ENCODE data around the gene HORMAD1. TPM values are rescaled to one million over a fixed set of nuclear protein-coding genes. Genes with fewer than 3 reads are reported as not detected.
A peak's percentile ranks its signal among the peaks of the same experiment; 100 is the strongest.
"Not testable (repeated sequence)": the region's sequence is repeated elsewhere in the genome, so short reads cannot be mapped to it uniquely, and the experiment has no call there.

HORMAD1 gene, protein sequence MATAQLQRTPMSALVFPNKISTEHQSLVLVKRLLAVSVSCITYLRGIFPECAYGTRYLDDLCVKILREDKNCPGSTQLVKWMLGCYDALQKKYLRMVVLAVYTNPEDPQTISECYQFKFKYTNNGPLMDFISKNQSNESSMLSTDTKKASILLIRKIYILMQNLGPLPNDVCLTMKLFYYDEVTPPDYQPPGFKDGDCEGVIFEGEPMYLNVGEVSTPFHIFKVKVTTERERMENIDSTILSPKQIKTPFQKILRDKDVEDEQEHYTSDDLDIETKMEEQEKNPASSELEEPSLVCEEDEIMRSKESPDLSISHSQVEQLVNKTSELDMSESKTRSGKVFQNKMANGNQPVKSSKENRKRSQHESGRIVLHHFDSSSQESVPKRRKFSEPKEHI
- not detected in 2 replicates for total RNA-seq (2014; rRNA removed; shearing (Covaris generic); ENCODE audit: low replicate concordance)

DNA sequence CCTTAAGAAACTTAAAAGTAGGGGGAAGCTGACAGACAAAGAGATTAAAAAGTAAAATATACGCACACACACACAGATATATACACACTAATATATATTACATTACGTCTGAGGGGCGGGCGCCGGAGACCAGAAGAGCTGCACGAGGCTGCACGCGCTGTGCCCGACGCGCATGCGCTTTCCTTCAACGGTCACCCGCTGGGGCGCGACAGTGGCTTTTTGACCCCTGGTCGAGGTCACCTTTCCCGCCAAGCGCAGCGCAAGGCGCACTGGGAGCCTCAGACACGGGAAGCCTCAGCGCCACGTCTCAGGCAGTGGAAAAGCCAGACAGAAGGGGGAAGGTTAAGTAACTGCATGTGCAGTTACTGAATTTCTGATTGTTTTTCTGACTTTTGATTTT, at the start of gene HORMAD1:
Gene HORMAD1 (minus strand): TSS at position 193 of the 400 bp plus-strand sequence. CDS start 1,390 bp downstream, outside the sequence.
- DNase-seq (ENCODE audit: low read depth): no peak
- in situ Hi-C loops (cut with HindIII; ENCODE audit: low pct_unique_long_range_greater_than_20kb, low sequenced_read_pairs): no loop called here

DNA sequence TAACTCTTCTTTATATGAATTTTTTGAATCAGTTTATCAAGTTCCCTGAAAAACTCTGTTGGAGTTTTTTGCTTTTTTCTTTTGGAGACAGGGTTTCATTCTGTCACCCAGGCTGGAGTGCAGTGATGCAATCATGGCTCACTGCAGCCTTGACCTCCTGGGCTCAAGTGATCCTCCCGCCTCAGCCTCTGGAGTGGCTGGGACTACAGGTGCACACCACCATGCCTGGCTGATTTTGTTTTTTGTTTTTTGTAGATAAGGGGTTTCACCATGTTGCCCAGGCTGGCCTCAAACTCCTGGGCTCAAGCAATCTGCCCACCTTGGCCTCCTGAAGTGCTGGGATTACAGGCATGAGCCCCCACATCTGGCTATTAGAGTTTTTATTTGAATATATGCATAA, 47.0 kb upstream of the HORMAD1 start:
- in situ Hi-C loops (cut with HindIII; ENCODE audit: low pct_unique_long_range_greater_than_20kb, low sequenced_read_pairs); DNase-seq (ENCODE audit: low read depth): not testable (repeated sequence)

DNA sequence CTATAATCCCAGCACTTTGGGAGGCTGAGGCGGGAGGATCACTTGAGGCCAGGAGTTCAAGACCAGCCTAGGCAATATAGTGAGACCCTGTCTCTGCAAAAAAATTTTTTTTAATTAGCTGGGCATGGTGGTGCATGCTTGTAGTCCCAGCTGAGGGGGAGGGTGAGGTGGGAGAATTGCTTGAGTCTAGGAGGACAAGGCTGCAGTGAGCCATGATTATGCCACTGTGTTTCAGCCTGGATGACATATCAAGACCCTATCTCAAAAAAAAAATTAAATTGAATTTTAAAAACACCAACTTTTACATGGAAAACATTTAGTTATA, 45.2 kb upstream of the HORMAD1 start:
- in situ Hi-C loops (cut with HindIII; ENCODE audit: low pct_unique_long_range_greater_than_20kb, low sequenced_read_pairs); DNase-seq (ENCODE audit: low read depth): not testable (repeated sequence)

DNA sequence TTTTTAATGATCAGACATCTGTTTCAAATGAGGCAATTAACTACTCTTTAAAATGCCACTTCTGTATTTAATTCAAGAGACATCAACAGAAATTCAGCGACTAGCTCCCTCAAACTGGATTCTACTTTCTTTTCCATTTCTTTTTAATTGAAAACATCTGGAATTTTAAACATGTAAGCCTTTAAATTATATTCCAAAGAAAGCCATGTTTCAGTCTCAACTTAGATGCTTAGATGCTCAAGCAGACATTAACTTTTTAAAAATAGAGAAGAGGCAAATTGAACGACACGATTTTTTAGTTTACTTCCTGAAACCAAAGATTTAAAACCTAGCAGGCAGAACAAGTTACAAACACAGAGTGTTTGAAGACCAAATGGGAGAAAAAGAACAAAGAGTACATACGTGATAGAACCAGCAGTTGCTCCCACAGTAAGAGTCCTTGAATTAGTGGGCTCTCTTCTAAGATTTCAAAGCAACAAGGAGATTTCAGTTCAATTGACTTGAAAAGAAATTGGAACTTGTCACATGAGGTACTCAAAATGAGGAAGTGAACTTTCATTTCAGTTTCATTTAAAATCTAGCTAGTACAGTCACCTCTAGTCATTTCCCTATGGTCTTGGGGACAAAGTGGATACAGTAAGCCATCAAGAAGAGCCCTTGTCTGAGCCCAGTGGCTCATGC, 44.7 kb upstream of the HORMAD1 start, which contains the start of gene CTSS:
Gene CTSS (minus strand): TSS at position 483 of the 681 bp plus-strand sequence. CDS start 1,015 bp downstream, outside the sequence.
- peak; percentile 16 for DNase-seq (ENCODE audit: low read depth)
- in situ Hi-C loops (cut with HindIII; ENCODE audit: low pct_unique_long_range_greater_than_20kb, low sequenced_read_pairs): no loop called here

DNA sequence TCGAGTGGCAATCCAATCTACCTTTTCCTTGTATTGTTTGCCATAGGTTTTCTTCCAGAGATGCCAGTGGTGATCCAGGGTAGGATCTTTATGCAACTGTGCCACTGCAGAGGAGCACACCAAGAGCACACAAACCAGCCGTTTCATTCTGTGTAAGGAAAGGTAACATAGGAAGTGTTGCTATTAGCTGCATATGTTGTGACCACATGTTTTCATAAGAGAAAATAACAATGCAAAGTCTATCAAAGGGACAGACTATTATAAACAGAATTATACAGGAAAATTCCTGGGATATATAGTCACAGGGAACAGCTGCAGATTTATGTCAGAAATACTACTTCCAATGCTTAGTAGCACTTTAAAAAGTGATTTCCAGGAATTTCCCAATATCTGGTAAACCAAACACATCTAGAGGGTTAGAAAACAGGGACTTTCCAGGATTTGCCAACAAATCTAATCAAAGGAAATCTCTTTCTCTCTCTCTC, 44.0 kb upstream of the HORMAD1 start:
- peak; percentile 51 for DNase-seq (ENCODE audit: low read depth)
- in situ Hi-C loops (cut with HindIII; ENCODE audit: low pct_unique_long_range_greater_than_20kb, low sequenced_read_pairs): no loop called here

DNA sequence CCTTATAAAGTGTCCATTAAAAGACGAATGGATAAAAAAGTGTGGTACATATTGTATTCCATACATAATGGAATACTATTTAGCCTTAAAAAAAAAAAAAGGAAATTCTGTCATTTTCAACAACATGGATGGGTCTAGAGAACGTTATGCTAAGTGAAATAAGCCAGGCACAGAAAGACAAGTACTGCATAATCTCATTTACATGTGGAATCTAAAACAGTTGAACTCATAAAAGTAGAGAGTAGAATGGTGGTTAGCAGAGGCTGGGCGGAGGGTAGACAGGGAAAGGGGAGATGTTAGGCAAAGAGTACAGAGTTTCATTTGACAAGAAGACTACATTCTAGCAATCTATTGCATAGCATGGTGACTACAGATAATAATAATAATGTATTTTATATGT, 42.3 kb upstream of the HORMAD1 start:
- no peak for DNase-seq (ENCODE audit: low read depth)
- in situ Hi-C loops (cut with HindIII; ENCODE audit: low pct_unique_long_range_greater_than_20kb, low sequenced_read_pairs): no loop called here

DNA sequence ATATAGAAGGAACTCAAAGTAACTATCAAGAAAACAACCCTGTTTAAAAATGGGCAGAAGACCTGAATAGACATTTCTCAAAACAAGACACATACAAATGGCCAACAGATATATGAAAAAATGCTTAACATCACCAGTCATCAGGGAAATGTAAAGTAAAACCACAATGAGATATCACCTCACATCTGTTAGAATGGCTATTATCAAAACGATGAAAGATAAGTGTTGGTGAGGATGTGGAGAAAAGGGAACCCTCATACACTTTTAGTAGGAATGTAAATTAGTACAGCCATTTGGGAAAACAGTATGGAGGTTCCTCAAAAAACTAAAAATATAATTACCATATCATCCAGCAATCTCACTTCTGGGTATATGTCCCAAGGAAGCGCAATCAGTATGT, 41.9 kb upstream of the HORMAD1 start:
- in situ Hi-C loops (cut with HindIII; ENCODE audit: low pct_unique_long_range_greater_than_20kb, low sequenced_read_pairs): no loop called here
- no peak for DNase-seq (ENCODE audit: low read depth)

DNA sequence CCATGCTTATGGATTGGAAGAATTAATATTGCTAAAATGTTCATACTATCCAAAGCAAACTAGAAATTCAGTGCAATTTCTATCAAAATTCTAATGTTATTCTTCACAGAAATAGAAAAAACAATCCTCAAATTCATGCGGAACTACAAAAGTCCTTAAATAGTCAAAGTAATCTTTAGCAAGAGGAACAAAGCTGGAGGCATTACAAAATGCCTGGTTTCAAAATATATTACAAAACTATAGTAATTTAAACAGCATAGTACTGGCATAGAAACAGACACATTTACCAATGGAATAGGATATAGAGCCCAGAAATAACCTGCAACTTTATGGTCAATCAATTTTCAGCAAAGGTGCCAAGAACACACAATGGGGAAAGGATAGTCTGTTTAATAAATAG, 41.1 kb upstream of the HORMAD1 start:
- in situ Hi-C loops (cut with HindIII; ENCODE audit: low pct_unique_long_range_greater_than_20kb, low sequenced_read_pairs): no loop called here
- no peak for DNase-seq (ENCODE audit: low read depth)

DNA sequence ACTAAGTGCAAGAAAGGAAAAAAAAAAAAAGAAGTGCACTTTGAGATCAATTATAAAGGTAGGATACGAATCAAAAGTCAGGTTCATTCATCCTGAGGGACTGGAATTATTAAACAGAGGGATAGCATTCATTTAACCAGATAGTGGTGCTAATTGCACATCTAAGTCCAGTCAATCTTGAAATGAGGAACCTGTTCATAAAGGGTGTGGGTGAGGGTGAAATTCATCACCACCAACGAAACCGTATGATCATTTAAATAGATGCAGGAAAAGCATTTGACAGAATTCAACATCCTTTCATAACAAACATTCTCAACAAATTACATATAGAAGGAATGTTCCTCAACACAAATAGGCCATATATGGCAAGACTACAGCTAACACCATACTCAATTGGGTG, 39.3 kb upstream of the HORMAD1 start:
- in situ Hi-C loops (cut with HindIII; ENCODE audit: low pct_unique_long_range_greater_than_20kb, low sequenced_read_pairs): no loop called here
- no peak for DNase-seq (ENCODE audit: low read depth)

DNA sequence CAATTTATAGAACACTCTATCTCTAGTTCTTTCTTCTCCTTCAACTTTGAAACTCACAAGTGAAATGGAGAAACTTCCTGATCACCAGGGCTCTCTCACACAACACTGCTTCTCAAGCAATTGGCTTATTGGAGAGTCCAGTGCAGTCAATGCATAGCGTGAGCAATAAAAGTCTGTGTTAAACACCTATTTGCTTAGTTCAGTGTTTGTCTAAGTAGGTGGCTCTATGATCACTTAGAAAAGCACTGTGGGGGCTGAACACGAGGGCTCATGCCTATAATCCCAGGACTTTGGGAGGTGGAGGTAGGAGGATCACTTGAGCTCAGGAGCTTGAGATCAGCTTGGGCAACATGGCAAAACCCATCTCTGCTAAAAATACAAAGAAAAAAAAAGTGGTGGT, 32.7 kb upstream of the HORMAD1 start:
- in situ Hi-C loops (cut with HindIII; ENCODE audit: low pct_unique_long_range_greater_than_20kb, low sequenced_read_pairs): no loop called here
- DNase-seq (ENCODE audit: low read depth): no peak

DNA sequence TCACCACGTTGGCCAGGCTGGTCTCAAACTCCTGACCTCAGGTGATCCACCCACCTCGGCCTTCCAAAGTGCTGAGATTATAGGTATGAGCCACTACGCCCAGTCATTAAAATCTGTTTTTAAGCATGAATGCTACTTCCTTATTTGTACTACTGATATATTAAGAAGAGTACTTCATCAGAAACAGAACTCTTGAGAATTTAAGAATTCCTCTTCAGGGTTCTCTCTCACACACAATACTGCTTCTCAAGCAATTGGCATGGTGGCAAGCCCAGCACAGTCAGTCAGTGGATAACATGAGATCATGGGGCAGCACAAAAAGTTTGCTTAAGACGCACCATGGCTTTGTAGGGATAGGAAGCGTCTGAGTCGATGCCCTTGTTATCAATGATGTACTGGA, 30.7 kb upstream of the HORMAD1 start:
- DNase-seq (ENCODE audit: low read depth): no peak
- in situ Hi-C loops (cut with HindIII; ENCODE audit: low pct_unique_long_range_greater_than_20kb, low sequenced_read_pairs): no loop called here

DNA sequence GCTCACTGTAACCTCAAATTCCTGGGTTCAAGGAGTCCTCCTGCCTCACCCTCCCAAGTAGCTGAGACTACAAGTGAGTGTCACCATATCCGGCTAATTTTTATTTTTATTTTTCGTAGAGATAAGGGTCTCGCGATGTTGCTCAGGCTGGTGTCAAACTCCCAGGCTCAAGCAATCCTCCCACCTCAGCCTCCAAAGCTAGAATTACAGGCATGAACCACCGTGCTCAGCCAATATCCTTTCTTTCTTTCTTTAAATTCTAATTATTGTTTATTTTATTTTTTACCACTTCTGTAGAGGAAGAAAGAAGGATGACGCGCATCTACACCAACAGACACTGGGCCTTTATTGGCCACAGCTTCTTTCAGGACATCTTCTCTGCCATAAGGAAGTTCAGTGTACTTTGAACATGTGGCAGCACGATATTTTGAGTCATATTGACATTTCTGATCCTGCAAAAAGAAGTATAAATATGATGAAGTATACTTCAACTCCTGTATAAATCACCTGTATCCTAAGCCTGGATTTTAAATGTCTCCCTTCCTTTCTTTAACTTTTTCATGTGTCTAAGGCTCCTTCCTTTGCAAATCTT, 29.1 kb upstream of the HORMAD1 start:
- in situ Hi-C loops (cut with HindIII; ENCODE audit: low pct_unique_long_range_greater_than_20kb, low sequenced_read_pairs): no loop called here
- DNase-seq (ENCODE audit: low read depth): no peak

DNA sequence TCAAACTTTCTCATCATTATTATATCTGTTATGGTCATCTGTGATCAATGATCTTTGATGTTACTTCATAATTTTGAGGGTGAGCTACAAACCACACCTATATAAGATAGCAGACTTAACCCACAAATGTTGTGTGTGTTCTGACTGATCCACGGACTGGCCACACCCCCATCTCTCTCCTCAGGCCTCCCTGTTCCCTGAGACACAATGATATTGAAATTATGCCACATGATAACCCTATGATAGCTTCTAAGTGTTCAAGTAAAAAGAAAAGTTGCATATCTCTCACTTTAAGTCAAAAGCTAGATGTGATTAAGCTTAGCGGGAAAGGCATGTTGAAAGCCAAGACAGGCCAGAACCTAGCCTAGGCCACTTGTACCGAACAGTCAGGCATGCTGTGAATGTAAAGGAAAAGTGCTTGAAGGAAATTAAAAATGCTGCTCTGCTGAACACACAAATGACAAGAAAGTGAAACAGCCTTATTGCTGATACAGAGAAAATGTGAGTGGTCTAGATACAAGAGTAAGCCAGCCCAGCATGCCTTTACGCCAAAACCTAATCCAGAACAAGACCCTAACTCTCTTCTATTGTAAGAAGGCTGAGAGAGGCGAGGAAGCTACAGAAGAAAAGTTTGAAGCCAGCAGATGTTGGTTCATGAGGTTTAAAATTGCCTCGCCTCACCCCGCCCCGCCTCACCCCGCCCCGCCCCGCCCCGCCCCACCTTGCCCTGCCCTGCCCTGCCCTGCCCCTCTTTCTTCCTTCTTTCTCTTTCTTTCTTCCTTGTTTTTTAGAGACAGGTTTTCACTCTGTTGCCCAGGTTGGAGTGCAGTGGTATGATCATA, 28.4 kb upstream of the HORMAD1 start:
- DNase-seq (ENCODE audit: low read depth): no peak
- in situ Hi-C loops (cut with HindIII; ENCODE audit: low pct_unique_long_range_greater_than_20kb, low sequenced_read_pairs): no loop called here

DNA sequence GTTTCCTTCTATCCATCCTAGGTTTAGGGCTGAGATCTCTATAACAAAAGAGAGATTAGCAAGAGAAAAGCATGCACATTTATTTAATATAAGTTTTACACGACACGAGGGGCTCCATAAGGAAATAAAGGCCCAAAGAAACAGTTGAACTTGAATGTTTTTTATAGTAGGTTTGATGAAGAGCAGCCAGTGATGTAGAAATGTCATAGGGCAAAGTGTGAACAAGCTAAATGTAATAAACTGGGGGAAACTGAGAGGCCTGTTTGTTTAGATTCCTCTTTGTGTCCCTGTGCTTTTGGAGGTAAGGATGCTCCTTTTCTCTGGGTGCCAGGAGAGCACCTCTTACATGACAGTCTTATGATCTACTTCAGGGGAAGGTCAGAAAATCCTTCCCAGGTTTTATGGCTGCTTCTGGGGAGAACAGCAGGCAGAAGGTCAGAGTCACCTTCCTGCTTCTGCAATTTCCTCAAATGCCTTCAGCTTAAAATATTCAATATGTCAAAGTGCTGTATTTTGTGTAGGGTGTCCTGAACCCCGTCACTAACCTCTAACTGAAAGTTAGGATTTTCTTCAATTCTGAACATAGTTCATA, 9.5 kb upstream of the HORMAD1 start:
- no peak for DNase-seq (ENCODE audit: low read depth)
- in situ Hi-C loops (cut with HindIII; ENCODE audit: low pct_unique_long_range_greater_than_20kb, low sequenced_read_pairs): no loop called here

DNA sequence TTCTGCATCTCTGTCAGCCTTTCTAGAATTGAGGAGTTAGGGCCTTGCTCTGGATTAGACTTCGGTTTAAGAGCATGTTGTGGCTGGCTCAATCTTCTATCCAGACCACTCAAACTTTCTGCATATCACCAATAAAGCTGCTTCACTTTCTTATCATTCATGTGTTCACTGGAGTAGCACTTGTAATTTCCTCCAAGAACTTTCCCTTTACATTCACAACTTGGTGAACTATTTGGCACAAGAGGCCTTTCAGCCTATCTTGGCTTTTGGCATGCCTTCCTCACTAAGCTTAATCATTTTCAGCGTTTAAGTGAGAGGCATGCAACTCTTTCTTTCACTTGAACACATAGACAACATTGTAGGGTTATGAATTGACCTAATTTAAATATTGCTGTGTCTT, 3.6 kb upstream of the HORMAD1 start:
- no peak for DNase-seq (ENCODE audit: low read depth)
- in situ Hi-C loops (cut with HindIII; ENCODE audit: low pct_unique_long_range_greater_than_20kb, low sequenced_read_pairs): no loop called here

DNA sequence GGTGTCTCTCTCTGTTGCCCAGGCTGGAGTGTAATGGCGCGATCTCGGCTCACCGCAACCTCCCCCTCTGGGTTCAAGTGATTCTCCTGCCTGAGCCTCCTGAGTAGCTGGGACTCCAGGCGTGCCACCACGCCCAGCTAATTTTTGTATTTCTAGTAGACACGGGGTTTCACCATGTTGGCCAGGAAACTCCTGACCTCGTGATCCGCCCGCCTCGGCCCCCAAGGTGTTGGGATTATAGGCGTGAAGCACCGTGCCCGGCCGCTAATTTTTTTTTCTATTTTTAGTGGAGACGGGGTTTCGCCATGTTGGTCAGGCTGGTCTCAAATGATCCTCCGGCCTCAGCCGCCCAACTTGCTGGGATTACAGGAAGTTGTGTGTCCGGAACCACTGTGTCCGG, 597 bp downstream of the HORMAD1 start:
- in situ Hi-C loops (cut with HindIII; ENCODE audit: low pct_unique_long_range_greater_than_20kb, low sequenced_read_pairs): no loop called here
- DNase-seq (ENCODE audit: low read depth): no peak

DNA sequence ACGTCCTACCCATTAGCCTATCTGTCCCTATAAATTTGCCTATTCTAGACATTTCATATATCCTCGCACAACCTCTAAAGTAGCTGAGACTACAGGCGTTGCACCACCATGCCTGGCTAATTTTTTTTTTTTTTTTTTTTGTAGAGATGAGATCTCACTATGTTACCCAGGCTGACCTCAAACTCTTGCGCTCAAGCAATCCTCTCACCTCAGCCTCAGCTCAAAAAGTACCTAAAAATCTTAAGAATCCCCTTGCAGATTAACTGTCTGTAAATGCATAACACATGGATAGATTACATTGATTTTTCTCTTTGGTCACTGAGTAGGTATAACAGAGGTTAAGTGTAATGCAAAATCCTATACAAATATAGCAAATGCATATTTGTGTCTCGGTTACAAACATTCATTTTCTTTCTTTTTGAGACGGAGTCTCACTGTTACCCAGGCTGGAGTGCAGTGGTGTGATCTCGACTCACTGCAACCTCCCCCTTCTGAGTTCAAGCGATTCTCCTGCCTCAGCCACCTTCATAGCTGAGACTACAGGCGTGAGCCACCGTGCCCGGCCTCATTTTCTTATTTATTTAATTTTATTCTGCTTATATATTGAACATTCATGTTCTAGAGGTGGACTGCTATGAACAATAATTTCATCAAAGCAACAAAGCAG, 2.3 kb downstream of the HORMAD1 start:
- no peak for DNase-seq (ENCODE audit: low read depth)
- in situ Hi-C loops (cut with HindIII; ENCODE audit: low pct_unique_long_range_greater_than_20kb, low sequenced_read_pairs): no loop called here

Data from Caki2 (cell line).